MV-4-11 (cell line): ENCODE data around the gene FIBP.
"Not testable (repeated sequence)": the region's sequence is repeated elsewhere in the genome, so short reads cannot be mapped to it uniquely, and the experiment has no call there.

Experiments
- DNase-seq: peaks from one replicate; lab custom pipeline; 2025; lab: John Stamatoyannopoulos, UW

FIBP gene

GRCh38 chr11:65912845-65913244, 24.6 kb upstream of the FIBP start:
- DNase-seq, result no peak

DNA sequence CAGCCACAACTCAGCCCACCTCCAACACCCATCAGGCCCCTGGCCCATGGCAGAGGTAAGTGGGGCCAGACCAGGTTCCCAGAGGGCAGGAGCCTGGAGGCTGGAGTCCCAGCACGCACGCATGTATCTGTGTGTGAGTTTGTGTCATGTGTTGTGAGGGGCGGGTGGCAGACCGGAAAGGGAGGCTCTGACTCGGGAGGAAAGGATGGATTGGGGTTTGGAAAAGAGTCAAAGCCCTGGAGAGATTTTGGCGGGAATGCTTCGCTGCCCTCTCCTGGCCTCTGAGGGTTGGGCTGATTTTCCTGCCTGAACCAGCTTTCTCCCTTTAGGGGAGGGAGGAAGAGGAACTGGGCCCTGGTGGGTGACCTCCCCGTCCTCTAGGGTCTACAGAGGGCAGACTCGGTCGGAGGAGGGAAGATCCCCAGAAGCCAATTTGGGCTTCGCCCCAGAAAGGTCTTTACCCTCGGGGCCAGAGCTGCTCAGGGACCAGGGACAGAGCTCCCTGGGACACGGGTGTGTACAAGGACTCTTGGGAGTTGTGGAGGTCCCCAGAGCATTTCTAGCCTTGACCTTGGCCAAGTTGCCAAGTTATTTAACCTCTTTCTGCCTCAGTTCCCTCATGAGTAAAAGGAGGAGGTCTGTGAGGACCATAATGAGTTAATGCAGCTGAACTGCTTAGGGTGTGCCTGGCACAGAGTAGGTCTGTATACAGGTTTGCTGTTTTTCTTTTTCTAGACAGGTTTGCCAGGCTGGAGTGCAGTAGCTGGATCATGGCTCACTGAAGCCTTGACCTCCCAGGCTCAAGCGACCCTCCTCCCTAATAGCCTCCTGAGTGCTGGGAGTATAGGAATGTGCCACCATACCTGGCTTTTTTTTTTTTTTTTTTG, 23.7 kb upstream of the FIBP start:
- DNase-seq, result peak; percentile 72

DNA sequence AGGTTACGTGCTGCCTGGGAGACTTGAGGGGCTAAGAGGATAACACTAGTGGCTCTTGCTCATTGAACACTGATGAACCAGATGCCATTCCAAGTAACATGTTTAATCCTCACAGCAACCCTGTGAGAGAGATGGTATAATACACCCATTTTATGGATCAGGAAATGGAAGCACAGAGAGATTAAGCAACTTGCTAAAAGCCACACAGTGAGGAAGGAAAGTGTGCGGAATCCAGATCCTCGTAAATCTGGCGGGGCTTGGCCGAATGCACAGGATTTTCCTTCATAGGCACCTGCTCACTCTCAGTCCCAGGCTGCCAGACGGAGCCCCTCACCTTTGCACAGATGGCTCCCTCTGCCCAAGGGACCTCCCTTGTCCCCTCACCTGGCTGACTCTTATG, 19.6 kb upstream of the FIBP start:
- DNase-seq, result no peak

DNA sequence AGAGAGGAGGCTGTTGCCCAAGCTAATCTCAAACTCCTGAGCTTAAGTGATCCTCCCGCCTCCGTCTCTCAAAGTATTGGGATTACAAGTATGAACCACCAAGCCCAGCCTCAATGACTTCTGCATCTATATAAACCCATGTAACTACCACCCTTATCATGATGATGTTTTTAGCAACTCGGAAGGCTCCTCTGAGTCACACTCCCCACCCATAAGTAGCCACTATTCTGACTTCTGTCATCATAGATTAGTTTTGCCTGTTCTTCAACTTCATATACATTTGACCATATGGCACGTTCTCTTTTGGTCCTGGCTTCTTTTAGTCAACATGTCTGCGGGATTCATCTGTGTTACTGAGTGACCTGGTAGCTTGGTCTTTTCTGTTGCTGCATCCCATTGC, 18.3 kb upstream of the FIBP start:
- DNase-seq, result peak; percentile 44

GRCh38 chr11:65903715-65904114, 15.4 kb upstream of the FIBP start:
- no peak for DNase-seq

GRCh38 chr11:65903068-65903481, 14.8 kb upstream of the FIBP start:
- peak; percentile 76 for DNase-seq

DNA sequence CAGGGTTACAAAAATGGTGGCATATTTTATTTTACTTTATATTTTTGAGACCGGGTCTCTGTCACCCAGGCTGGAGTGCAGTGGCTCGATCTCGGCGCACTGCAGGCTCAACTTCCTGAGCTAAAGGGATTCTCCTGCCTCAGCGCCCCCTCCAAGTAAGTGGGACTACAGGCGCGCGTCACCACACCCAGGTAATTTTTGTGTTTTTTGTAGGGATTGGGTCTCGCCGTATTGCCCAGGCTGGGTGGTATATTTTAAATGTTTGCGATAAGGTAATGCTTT, 12.6 kb upstream of the FIBP start:
- DNase-seq, result no peak

- DNase-seq, result peak; percentile 85
These were observed 12.0 kb upstream of the FIBP start, which contains the start of gene FOSL1 for GRCh38 chr11:65900125-65900898. Gene FOSL1 (minus strand): TSS chr11:65900388. CDS start chr11:65900339, 49 bp downstream.

GRCh38 chr11:65899356-65900124, 11.3 kb upstream of the FIBP start:
- peak; percentile 43 for DNase-seq

DNA sequence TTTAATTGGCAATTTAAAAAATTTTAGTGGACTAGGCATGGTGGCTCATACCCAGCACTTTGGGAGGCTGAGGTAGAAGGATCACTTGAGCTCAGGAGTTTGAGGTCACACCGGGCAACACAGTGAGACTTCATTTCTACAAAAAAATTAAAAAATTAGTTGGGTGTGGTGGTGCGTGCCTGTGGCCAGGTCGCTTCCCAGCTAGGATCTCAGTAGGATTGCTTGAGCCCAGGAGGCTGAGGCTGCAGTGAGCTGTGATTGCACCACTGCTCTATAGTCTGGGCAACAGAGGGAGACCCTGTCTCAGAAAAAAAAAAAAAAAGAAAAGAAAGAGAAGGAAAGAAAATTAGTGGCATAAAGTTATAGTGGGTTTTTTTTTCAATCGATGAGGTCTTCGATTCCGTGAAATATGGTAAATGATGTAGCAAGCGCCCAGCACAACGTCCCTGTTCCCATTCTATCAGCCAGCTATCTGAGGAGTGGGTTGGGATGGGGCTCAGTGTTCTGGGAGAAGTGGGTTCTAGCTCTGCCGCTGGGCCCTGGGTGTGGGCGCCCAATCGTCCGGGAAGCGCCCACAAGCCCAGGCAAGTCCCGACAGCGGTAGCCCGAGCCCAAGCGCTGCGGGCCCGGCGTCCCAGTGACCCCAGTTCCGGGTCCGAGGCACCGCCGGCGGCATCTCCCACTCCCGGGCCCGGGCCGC, 10.5 kb upstream of the FIBP start:
- DNase-seq, result no peak

- no peak for DNase-seq
These were observed 8.8 kb upstream of the FIBP start for GRCh38 chr11:65897020-65897471.

DNA sequence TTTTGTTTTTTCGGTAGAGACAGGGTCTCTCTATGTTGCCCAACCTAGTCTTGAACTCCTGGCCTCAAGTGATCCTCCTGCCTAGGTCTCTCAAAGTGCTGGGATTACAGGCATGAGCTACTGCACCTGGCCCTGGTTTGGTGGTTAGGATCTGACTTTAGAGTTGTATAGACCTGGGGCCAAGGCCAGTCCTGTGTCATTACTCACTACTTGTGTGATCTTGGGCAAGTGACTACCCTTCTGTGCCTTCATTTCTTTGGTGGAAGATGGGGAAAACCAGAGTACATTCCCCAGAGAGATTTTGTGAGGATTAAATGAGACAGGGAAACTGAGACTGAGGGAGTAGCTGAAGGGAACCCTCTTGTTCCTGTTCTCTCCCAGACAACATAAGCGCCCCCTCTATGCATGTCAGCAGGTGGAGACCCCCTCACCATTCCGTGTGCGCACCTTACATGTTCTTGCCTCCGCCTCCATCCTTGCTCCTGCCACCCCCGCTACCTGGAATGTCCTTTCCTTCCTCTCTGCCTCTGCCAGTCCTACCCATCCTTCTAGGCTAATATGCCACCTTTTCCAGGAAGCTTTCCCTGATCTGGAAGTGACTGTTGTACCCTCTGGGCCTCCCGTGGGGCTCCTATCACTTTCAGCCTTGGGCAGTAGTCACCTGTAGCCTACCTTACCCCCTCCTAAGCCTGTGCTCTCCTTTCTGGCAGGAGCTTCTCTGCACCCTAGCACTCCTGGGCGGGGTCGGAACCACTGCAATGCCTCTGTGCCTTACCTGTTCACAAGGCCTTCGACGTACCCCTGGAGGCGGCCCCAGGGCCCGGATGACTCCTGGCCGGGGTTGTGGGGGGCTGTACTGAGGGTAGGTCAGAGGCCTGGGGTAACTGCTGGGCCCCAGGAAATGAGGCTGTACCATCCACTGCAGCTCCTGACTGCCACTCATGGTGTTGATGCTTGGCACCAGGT, 8.0 kb upstream of the FIBP start:
- DNase-seq, result no peak

GRCh38 chr11:65895482-65895981, 7.3 kb upstream of the FIBP start:
- no peak for DNase-seq

DNA sequence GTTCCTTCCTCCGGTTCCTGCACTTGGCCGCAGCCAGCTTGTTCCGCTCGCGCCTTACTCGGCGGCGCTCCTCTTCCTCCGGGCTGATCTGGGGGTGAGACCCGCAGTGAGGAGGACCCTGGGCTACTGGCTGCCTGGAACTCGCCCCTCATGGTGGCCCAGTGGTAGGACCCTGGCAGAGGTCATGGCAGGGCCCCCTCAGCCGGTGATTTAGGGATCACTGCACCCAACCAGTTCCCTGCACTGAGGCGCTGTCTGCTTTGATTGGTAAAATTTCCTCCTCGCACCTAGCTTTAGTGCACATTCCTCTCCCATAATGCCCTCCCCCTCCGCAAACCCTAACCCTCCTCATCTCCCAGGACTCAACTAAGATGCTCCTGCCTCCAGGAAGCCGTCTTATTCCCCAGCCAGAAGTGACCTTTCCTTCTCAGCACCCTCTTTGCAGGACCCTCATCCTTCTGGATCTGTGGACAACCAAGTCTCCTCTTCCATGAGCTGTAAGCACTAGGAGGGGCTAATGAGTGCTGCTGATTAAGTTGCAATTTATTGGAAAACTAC, 5.8 kb upstream of the FIBP start:
- peak; percentile 39 for DNase-seq

DNA sequence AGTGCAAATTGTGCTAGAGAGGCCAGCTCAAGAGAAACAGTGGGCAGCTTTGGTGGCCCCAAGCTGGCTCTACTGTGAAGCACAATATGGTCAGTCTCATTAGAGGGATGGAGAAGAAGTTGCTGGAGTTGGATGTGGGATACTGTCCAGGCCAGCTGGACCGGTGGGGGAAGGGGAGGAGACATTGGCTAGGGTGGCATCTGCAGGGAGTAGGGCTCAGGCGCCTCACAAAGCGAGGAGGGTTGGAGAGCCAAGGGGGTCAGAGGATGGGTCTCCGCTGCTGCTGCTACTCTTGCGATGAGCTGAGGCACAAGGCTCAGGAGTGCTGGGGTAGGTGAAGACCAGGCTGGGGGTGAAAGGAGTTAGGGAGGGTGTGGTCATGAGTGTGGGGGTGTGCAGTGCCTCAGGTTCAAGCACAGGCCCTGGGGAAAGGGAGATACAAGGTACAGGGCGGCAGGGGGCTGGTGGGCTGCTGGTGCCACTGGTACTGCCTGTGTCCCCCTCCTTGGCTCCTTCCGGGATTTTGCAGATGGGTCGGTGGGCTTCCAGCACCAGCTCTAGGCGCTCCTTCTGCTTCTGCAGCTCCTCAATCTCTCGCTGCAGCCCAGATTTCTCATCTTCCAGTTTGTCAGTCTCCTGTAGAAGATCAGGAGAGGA, 4.5 kb upstream of the FIBP start:
- DNase-seq, result no peak

DNA sequence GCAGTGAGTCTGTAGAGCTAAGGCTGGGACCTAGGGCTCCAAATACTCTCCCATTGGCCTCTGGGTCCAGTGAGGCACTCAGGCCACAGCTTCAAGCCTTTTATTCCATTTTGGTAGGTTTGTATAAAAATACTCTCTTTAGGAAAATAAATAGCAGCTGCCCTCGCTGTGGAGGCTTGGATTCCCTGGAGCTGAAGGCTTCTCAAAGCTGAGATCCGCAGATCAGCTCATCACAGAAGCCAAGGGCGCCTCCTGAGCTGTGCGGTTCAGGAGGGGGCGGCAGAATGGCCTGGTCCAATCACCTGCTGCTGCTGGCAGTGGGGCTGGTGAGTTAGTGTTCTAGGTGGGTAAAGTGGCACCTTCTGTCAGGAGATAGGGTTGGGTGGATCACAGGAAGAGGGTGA, 3.9 kb upstream of the FIBP start:
- not testable (repeated sequence) for DNase-seq

- peak; percentile 44 for DNase-seq
These were observed 3.2 kb upstream of the FIBP start for GRCh38 chr11:65891219-65892136.
